BLaER1 treated with 17β-estradiol and CSF1 and Interleukin-3, amounts not matched to agents 10 nM and 100 nM (cell line): ENCODE results near the gene ACLY.
A peak's percentile ranks its signal among the peaks of the same experiment; 100 is the strongest.

ENCODE experiments used
- H3K27ac ChIP-seq, 11 experiments: shearing (Covaris generic); formaldehyde crosslinking; 2 replicates each; pipeline ENCODE4 v1.8.1; 2022
- H3K27me3 ChIP-seq, 11 experiments: shearing (Covaris generic); formaldehyde crosslinking; 2 replicates each; pipeline ENCODE4 v1.8.1; 2022
- H3K36me3 ChIP-seq, 11 experiments: shearing (Covaris generic); formaldehyde crosslinking; 2 replicates each; pipeline ENCODE4 v1.8.1; 2022
- H3K4me1 ChIP-seq, 10 experiments: shearing (Covaris generic); formaldehyde crosslinking; 2 replicates each; pipeline ENCODE4 v1.8.1; 2022
- H3K4me2 ChIP-seq, 11 experiments: shearing (Covaris generic); formaldehyde crosslinking; 2 replicates each; pipeline ENCODE4 v1.8.1; 2022
- H3K4me3 ChIP-seq, 10 experiments: shearing (Covaris generic); formaldehyde crosslinking; 2 replicates each; pipeline ENCODE4 v1.8.1; 2022
- H3K9ac ChIP-seq, 11 experiments: shearing (Covaris generic); formaldehyde crosslinking; 2 replicates each; pipeline ENCODE4 v1.8.1; 2022
- H3K9me3 ChIP-seq, 11 experiments: shearing (Covaris generic); formaldehyde crosslinking; replicated peaks in 1 of 11; 2 replicates each; pipeline ENCODE4 v1.8.1; 2022
- H4K20me1 ChIP-seq, 11 experiments: shearing (Covaris generic); formaldehyde crosslinking; 2 replicates each; pipeline ENCODE4 v1.8.1; 2022
- Cebpa-rat ChIP-seq, 11 experiments: shearing (Covaris generic); IDR thresholded peaks; 2 replicates each; pipeline ENCODE4 v1.8.1; 2022

ACLY gene

DNA sequence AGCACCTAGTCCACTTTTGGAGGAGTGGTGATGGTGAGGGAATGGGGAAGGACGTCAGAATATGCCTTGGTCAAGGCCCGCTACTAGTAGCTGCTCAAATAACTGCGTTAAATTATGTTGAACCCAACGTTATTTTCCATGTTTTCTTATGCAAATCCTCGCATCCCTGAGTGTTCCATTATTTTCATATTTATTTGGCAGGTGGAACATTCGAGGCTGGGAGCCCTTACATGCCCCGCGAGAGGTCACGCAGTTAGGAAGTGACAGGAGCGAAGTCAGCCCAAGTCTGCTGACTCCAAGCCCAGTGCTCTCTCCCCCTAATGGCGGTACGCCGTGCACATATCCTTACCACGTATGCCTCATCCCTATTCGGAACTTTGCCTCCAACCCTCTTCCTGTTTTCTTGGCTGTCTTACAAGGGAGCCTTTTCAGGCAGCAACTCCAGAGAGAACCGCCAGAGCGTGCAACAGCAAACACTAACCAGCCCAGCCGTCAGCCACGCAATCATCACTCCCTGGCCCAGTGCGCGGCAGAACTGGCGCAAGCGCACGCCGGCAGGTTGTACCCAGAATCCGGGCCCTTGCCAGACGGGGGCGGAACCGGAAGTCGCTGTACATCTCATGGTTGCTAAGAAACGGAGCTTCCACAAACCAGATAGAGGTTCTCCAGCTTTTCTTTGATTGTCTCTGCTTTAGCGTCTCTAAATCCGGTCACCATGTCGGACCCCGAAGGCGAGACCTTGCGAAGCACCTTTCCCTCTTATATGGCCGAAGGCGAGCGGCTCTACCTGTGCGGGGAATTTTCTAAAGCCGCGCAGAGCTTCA lies 11.5 kb upstream of the ACLY start, which contains the start of gene ODAD4:
Gene ODAD4, plus strand, starts transcription at position 609 of the 824 bp plus-strand sequence. Its CDS starts 107 bp downstream, at position 716.
- TF ChIP-seq Cebpa-rat (IDR thresholded peaks at IDR 0.05): peak in 8 of 11 experiments; percentile 21 to 92 (median 60); a peak in 11 of 22 replicates
- H3K36me3 ChIP-seq: no peaks in the 10 kb centered on the region
- no peaks in the 10 kb centered on the region for H3K9me3 ChIP-seq
- H4K20me1 ChIP-seq: no peaks in the 10 kb centered on the region
- peak within 1 kb of the TSS; percentile 64 to 88 (median 71) for H3K27ac ChIP-seq
- peak within 1 kb of the TSS; percentile 50 to 76 (median 66) for H3K9ac ChIP-seq
- peak within 1 kb of the TSS; percentile 50 to 66 (median 53) for H3K4me3 ChIP-seq
- H3K4me1 ChIP-seq: peaks cover 60 to 80% (median 71%) of the 10 kb centered on the region in 10 experiments
- H3K27me3 ChIP-seq: no peaks in the 10 kb centered on the region
- H3K4me2 ChIP-seq: peak within 1 kb of the TSS; percentile 69 to 93 (median 83)

DNA sequence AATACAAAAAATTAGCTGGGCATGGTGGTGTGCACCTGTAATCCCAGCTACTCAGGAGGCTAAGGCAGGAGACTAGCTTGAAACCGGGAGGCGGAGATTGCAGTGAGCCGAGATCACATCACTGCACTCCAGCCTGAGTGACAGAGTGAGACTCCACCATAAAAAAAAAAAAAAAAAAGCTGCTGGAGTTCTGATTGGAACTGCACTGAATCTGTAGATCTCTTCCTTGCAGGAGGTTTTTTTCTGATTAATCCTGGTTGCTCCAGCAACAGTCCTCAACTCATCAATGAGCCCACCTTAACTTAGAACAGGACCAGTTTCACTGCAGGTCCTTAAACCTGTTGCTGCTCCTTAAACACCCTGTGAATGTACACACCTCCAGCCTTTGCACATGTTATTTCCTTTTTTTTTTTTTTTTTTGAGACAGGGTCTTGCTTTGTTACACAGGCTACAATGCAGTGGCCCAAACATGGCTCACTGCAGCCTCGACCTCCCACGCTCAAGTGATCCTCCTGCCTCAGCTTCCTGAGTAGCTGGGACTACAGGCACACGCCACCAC lies 10.0 kb upstream of the ACLY start:
- no peaks in the 10 kb centered on the region for H3K36me3 ChIP-seq
- TF ChIP-seq Cebpa-rat (IDR thresholded peaks at IDR 0.05): no peak
- H3K27me3 ChIP-seq: no peaks in the 10 kb centered on the region
- no peak overlapping the region for H3K4me3 ChIP-seq
- H3K27ac ChIP-seq: peak overlapping the region in 3 of 11 experiments; percentile 69 to 77 (median 72); a peak in 1 of 22 replicates
- H4K20me1 ChIP-seq: no peaks in the 10 kb centered on the region
- H3K9me3 ChIP-seq: no peaks in the 10 kb centered on the region
- no peak overlapping the region for H3K9ac ChIP-seq
- peak overlapping the region; percentile 40 to 93 (median 83); a peak in 20 of 22 replicates for H3K4me2 ChIP-seq
- peaks cover 60 to 88% (median 81%) of the 10 kb centered on the region in 10 experiments for H3K4me1 ChIP-seq

DNA sequence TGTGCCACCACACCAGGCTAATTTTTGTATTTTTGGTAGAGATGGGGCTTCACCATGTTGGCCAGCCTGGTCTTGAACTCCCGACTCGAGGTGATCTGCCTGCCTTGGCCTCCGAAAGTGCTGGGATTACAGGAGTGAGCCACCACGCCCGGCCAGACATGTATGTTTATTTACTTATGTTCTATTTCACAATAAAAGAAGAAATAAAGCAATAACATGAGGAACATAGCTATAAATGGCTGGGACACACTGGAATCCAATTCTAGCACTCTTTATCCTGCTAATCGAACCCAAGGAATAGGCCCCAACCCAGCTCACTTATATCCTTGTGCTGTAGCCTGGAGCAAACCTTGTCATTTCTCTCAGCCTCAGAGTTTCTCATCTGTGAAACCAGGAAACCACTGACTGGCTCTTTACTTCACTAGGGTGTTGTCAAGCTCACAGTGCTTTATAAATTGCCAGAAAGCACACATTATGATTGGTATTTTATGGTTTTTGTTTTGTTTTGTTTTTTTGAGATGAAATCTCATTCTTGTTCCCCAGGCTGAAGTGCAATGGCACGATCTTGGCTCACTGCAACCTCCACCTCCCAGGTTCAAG lies 7.3 kb upstream of the ACLY start:
- Histone ChIP-seq H3K4me2 (peak overlapping the region; percentile 20 to 77 (median 65); a peak in 20 of 22 replicates), H3K27ac (peak overlapping the region in 8 of 11 experiments; percentile 17 to 54 (median 30); a peak in 11 of 22 replicates), H3K4me3 (no peak overlapping the region), H3K36me3 (no peaks in the 10 kb centered on the region), H4K20me1 (no peaks in the 10 kb centered on the region), H3K27me3 (no peaks in the 10 kb centered on the region), H3K9ac (peak overlapping the region in 4 of 11 experiments; percentile 21 to 54 (median 38); a peak in 6 of 22 replicates), H3K9me3 (no peaks in the 10 kb centered on the region), H3K4me1 (peaks cover 33 to 86% (median 75%) of the 10 kb centered on the region in 10 experiments)
- TF ChIP-seq Cebpa-rat (IDR thresholded peaks at IDR 0.05): 0 out of 22 replicates have a peak, but pooled peaks of 1 of the 11 experiments have one; percentile 8

DNA sequence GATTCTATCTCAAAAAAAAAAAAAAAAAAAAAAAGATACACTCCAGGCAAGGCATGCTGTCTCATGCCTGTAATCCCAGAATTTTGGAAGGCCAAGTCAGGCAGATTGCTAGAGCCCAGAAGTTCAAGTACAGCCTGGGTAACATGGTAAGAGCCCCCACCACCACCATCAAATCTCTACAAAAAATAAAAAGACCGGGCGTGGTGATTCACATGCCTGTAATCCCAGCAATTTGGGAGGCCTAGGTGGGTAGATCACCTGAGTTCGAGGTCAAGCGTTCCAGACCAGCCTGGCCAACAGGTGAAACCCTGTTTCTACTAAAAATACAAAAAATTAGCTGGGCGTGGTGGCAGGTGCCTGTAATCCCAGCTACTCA lies 1.8 kb upstream of the ACLY start:
- no peak overlapping the region for H3K9ac ChIP-seq
- no peak for TF ChIP-seq Cebpa-rat (IDR thresholded peaks at IDR 0.05)
- H3K27me3 ChIP-seq: no peaks in the 10 kb centered on the region
- no peaks in the 10 kb centered on the region for H3K9me3 ChIP-seq
- peaks cover 0 to 14% (median 9%) of the 10 kb centered on the region in 11 experiments; a peak in 13 of 22 replicates for H3K36me3 ChIP-seq
- peaks cover 32 to 80% (median 74%) of the 10 kb centered on the region in 10 experiments for H3K4me1 ChIP-seq
- H4K20me1 ChIP-seq: peaks cover 11 to 30% (median 27%) of the 10 kb centered on the region in 11 experiments; a peak in 21 of 22 replicates
- no peak overlapping the region; a peak in 1 of 22 replicates for H3K27ac ChIP-seq
- peak overlapping the region in 7 of 11 experiments; percentile 42 to 95 (median 86); a peak in 9 of 22 replicates for H3K4me2 ChIP-seq
- no peak overlapping the region for H3K4me3 ChIP-seq

DNA sequence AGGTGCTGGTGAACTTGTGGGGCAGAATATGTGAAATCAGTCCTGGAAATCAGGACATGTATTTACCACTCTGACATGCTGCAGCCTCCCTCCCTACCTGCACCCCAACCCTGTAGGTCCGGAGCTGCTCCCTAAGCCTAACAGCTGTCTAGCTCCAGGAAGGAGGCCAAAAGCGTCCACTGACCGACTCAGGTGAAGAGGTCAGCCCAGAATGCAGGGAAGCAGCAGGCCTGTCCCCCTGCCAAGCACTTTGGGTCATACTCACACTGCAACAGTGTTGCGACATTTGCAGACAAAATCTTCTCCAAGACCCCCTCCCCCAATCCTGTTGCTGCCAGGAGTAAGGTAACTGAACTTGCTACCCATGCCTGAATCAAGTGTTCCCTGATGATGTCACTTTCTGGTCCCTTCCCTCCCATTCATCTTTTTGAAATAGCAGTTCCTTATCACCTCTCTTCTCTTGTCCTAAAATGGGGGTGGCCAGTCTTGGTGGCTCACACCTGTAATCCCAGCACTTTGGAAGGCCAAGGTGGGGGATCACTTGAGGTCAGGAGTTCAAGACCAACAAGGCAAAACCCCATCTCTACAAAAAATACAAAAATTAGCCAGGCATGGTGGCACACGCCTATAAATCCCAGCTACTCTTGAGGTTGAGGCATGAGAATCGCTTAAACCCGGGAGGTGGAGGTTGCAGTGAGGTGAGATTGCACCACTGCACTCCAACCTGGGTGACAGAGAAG lies 1.3 kb upstream of the ACLY start:
- Histone ChIP-seq H3K4me3 (peak overlapping the region in 2 of 10 experiments; percentile 49 to 98; a peak in 1 of 20 replicates), H3K36me3 (peaks cover 0 to 20% (median 13%) of the 10 kb centered on the region in 11 experiments; a peak in 16 of 22 replicates), H3K4me1 (peaks cover 36 to 80% (median 74%) of the 10 kb centered on the region in 10 experiments), H3K4me2 (peak overlapping the region; percentile 79 to 95 (median 92)), H3K27me3 (no peaks in the 10 kb centered on the region), H3K9ac (peak overlapping the region in 9 of 11 experiments; percentile 65 to 94 (median 91); a peak in 12 of 22 replicates), H4K20me1 (peaks cover 17 to 36% (median 33%) of the 10 kb centered on the region in 11 experiments; a peak in 21 of 22 replicates), H3K9me3 (no peaks in the 10 kb centered on the region), H3K27ac (peak overlapping the region in 9 of 11 experiments; percentile 62 to 96 (median 87); a peak in 14 of 22 replicates)
- TF ChIP-seq Cebpa-rat (IDR thresholded peaks at IDR 0.05): peak in 7 of 11 experiments; percentile 26 to 66 (median 37); a peak in 5 of 22 replicates

DNA sequence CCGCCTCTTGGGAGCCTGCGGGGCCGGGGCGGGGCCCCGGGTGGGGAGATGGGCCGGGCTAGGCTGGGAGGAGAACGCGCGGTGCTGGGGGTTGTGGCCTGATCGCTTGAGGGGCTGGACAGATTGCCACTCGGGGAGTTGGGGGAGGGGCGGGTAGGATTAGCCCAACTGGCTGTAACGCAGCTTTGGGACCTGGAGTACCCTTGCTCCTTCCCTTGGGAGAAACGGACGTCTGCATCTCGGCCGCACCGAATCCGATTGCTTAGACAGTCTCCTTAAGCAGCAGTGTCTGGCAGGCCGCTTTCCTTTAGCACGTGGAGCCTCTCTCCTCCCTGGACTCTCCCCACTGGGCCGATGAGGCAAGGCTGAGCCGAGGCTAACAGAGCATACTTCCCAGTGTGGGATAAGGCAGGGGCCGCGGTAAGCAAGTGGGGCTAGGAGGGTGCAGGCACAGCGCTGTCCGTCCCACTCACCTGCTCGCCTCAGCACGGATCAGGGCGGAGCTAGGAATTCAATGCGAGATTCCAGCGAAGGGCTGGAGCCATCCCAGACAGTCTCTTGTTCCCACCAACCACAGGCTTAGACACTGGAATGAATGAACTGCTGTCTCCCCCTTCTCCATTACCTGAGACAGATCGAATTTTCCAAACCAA lies 540 bp upstream of the ACLY start:
- H3K4me2 ChIP-seq: peak overlapping the region; percentile 79 to 95 (median 92)
- H3K9me3 ChIP-seq: no peaks in the 10 kb centered on the region
- peaks cover 24 to 43% (median 40%) of the 10 kb centered on the region in 11 experiments; a peak in 21 of 22 replicates for H4K20me1 ChIP-seq
- no peaks in the 10 kb centered on the region for H3K27me3 ChIP-seq
- H3K9ac ChIP-seq: peak overlapping the region; percentile 56 to 98 (median 93); a peak in 21 of 22 replicates
- peak overlapping the region; percentile 89 to 98 (median 94) for H3K4me3 ChIP-seq
- peaks cover 44 to 80% (median 74%) of the 10 kb centered on the region in 10 experiments for H3K4me1 ChIP-seq
- no peak for TF ChIP-seq Cebpa-rat (IDR thresholded peaks at IDR 0.05)
- H3K36me3 ChIP-seq: peaks cover 4 to 27% (median 20%) of the 10 kb centered on the region in 11 experiments; a peak in 18 of 22 replicates
- H3K27ac ChIP-seq: peak overlapping the region in 10 of 11 experiments; percentile 17 to 96 (median 90); a peak in 19 of 22 replicates

DNA sequence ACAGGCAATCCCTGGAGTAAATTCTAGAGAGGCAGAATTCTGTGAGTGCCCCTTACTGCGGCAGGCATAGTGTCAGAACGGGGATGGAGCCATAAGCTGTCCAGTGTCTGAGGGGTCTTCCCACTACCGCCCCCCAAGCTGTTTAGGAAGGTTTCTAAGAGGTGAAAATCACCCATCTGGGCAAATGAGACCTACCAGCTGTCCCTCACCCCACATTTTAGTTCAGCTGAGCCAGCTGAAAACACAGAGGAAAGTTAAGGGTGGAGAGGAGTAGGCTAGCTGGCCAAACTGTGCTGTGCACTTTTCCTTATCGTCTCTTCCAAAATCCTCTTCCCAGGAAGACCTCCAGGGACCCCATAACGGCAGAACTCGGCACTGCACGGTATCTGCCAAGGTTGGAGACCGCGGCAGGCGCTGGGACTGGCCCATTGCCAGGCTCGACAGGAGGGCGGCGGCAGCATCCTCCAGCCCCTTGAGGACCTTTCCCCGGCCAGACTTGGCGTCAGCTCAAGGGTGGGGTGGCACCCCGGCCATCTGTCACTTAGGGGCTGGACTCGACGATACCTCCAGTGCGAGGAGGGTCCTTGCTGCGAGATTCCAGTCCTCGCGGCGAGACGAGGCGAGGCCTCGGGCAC lies 955 bp downstream of the ACLY start:
- H4K20me1 ChIP-seq: peaks cover 39 to 58% (median 55%) of the 10 kb centered on the region in 11 experiments; a peak in 21 of 22 replicates
- TF ChIP-seq Cebpa-rat (IDR thresholded peaks at IDR 0.05): no peak

More for the DNA sequence above, 955 bp downstream of the ACLY start:
- Histone ChIP-seq H3K27me3 (no peaks in the 10 kb centered on the region), H3K27ac (peak overlapping the region; percentile 69 to 96 (median 94)), H3K4me2 (peak overlapping the region; percentile 90 to 97 (median 94)), H3K9ac (peak overlapping the region; percentile 88 to 98 (median 93)), H3K4me3 (peak overlapping the region; percentile 89 to 98 (median 94)), H3K4me1 (peaks cover 45 to 79% (median 76%) of the 10 kb centered on the region in 10 experiments), H3K9me3 (no peaks in the 10 kb centered on the region), H3K36me3 (peaks cover 17 to 42% (median 35%) of the 10 kb centered on the region in 11 experiments)
